Spleen (tissue), 11 donors: ENCODE data around the gene EXD3. TPM values are rescaled to one million over a fixed set of nuclear protein-coding genes. Genes with fewer than 3 reads are reported as not detected.

ENCODE experiments used
- DNase-seq: peaks from one replicate; pipeline ENCODE4 v3.0.0-alpha.2; 2020
- H3K27ac ChIP-seq, 8 donors: fragments of 200-600 bp; sonication (generic) in 7 of 8; 1 replicate in 4 of 8; 2 replicates in 4 of 8; pipeline versions ENCODE4 v1.5.0 to v1.8.0; 2016 to 2021; ENCODE audit warnings: inconsistent platforms in 4 of 8, mild to moderate bottlenecking in 4 of 8, moderate library complexity in 1 of 8
- H3K27me3 ChIP-seq, 7 donors: fragments of 200-600 bp; sonication (generic) in 6 of 7; replicated peaks in 1 of 7; 1 replicate in 4 of 7; 2 replicates in 3 of 7; pipeline versions ENCODE4 v1.5.0 to v1.8.0; 2016 to 2021; ENCODE audit warnings: inconsistent platforms in 3 of 7, mild to moderate bottlenecking in 1 of 7
- H3K36me3 ChIP-seq, 6 donors: fragments of 200-600 bp; sonication (generic) in 5 of 6; 1 replicate in 4 of 6; 2 replicates in 2 of 6; pipeline versions ENCODE4 v1.5.0 to v1.8.0; 2016 to 2021; ENCODE audit warnings: inconsistent platforms in 2 of 6
- H3K4me1 ChIP-seq, 6 donors: fragments of 200-600 bp; sonication (generic) in 5 of 6; 1 replicate in 3 of 6; 2 replicates in 3 of 6; pipeline versions ENCODE4 v1.5.0 to v1.8.0; 2016 to 2021; ENCODE audit warnings: inconsistent platforms in 3 of 6
- H3K4me3 ChIP-seq, 8 donors: fragments of 200-600 bp; sonication (generic) in 7 of 8; 1 replicate in 4 of 8; 2 replicates in 4 of 8; pipeline versions ENCODE4 v1.5.0 to v1.8.0; 2016 to 2021; ENCODE audit warnings: inconsistent platforms in 4 of 8, mild to moderate bottlenecking in 4 of 8, moderate library complexity in 2 of 8
- H3K9me3 ChIP-seq, 8 donors: fragments of 200-600 bp; sonication (generic) in 7 of 8; 1 replicate in 4 of 8; 2 replicates in 4 of 8; pipeline versions ENCODE4 v1.5.0 to v1.8.0; 2016 to 2021; ENCODE audit warnings: inconsistent platforms in 4 of 8
- POLR2A ChIP-seq, 3 donors: fragments of 450-650 bp; IDR thresholded peaks; one replicate each; pipeline ENCODE4 v1.5.1; 2017; ENCODE audit warnings: antibody characterized with exemption in 3 of 3, mild to moderate bottlenecking in 1 of 3
- POLR2AphosphoS5 ChIP-seq, 3 donors: sonication (generic); formaldehyde crosslinking; IDR thresholded peaks; one replicate each; pipeline ENCODE4 v1.5.1; 2017; ENCODE audit warnings: antibody characterized with exemption in 3 of 3
- WGBS, 5 donors: extraction: QIAGEN DNeasy Blood & Tissue Kit in 3 of 5; methylation state at CpG; one replicate each; pipeline versions ENCODE4 v1.1.5 to v1.1.7; 2013 to 2018; 5-methylcytosine and 5-hydroxymethylcytosine counted together
- intact Hi-C: fragments of 100-400 bp; cut with DNase I; formaldehyde crosslinking; loops from one replicate; pipeline ENCODE4 v1.15.0; 2023; ENCODE audit warnings: low total_unique reads
- polyA plus RNA-seq, 3 donors: library from polyadenylated mRNA; stranded (reverse); fragments of 200-250 nt; gene quantifications; one replicate each; pipeline ENCODE4 v1.2.1, GENCODE V29; 2013
- total RNA-seq, 7 donors: library from RNA; depleted of rRNA in 3 of 7; stranded (reverse); fragments of >200 nt in 3 of 7; fragmentation: NEBNext Ultra II Directional in 4 of 7; extraction: Animal tissue kit (Norgen Biotek cat#: 25700) in 4 of 7; gene quantifications; one replicate each; pipeline versions ENCODE4 v1.1.0 to v1.2.1, GENCODE V29; 2016 to 2021
- TF ChIP-seq, protein P1 (sequence below), 11 experiments: fragments of 200-600 bp in 7 of 11; fragments of 450-650 bp in 4 of 11; sonication (generic) in 4 of 11; IDR thresholded peaks in 8 of 11; conservative IDR thresholded peaks in 3 of 11; 1 replicate in 7 of 11; 2 replicates in 4 of 11; pipeline versions ENCODE4 v1.4.0 to v1.8.0; 2016 to 2021; ENCODE audit warnings: antibody characterized with exemption in 11 of 11, inconsistent platforms in 4 of 11, mild to moderate bottlenecking in 1 of 11
- donor health status: healthy with polysubstance abuse.
- donor health status: DM: no; HTN: no; CAD: no; lungs with moderate emphysema.
- donor health status: DM: no; HTN: no; CAD: no.
- donor health status: Bipolar disorder and iron deficiency.
- donor health status: healthy.
- donor health status: DM: no; HTN: no; CAD: no.
- donor health status: DM: yes; HTN: yes; CAD: no.

EXD3 gene
- total and polyA plus RNA-seq, 10 donors, result 14.5 to 62.3 (median 36.3) TPM

DNA sequence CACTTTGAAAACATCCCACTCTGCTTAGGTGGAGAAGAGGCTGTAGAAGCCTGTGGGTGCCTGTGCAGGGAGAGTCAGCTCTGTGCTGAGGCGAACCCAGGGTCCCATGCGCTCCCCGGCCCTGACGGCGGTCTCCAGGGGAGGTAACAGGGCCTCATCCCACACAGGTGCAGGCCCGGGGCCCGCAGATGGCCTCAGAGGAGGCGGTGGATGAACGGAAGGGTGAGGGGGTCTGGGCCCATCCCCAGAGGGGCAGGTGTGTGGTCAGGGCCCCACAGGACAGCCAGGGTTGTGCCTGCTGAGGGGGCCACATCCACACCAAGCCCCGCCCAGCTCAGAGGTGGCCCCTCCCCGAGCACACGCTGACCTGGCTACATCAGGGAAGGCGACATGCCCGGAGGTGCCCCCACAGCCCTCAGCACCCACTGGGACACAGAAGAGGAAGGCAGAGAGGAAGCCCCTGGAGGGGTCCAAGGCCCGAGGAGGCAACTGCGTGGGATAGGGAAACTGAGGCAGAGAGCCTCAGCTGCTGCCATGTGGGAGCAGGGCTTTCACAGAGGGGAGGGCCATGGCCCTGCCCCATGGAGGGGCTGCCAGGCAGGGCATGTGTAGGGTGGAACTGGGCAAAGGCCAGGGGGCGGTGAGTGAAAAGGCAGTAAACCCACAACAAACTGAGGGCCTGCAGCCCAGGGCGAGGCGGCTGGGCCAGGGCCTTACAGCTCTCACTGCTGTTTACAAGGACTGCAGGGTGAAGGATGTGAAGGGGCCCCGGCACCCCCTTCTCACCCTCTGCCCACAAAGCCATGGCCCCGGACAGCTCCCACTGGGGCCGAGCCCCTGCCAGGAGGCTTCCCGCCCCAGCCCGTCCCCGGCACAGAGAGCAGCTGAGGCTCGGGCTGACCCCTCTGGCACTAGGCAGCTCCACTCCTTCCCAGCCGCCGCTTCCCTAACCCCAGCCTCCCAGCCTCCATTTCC lies 29.5 kb downstream of the EXD3 start:
- H3K4me1 ChIP-seq, result peaks cover 0 to 39% (median 19%) of the 10 kb centered on the region in 6 donors
- peaks cover 0 to 61% (median 0%) of the 10 kb centered on the region in 6 donors for H3K36me3 ChIP-seq
- H3K27me3 ChIP-seq, result no peaks in the 10 kb centered on the region
- H3K27ac ChIP-seq, result no peak overlapping the region
- intact Hi-C loops, result no loop called here
- no peak for DNase-seq
- WGBS, 5 donors, result 87 to 96% (median 93%) methylated on average over 24 to 28 of the region's 28 CpGs
- TF ChIP-seq POLR2AphosphoS5 (IDR thresholded peaks at IDR 0.05), result no peak
- TF ChIP-seq, protein P1, sequence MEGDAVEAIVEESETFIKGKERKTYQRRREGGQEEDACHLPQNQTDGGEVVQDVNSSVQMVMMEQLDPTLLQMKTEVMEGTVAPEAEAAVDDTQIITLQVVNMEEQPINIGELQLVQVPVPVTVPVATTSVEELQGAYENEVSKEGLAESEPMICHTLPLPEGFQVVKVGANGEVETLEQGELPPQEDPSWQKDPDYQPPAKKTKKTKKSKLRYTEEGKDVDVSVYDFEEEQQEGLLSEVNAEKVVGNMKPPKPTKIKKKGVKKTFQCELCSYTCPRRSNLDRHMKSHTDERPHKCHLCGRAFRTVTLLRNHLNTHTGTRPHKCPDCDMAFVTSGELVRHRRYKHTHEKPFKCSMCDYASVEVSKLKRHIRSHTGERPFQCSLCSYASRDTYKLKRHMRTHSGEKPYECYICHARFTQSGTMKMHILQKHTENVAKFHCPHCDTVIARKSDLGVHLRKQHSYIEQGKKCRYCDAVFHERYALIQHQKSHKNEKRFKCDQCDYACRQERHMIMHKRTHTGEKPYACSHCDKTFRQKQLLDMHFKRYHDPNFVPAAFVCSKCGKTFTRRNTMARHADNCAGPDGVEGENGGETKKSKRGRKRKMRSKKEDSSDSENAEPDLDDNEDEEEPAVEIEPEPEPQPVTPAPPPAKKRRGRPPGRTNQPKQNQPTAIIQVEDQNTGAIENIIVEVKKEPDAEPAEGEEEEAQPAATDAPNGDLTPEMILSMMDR (IDR thresholded peaks at IDR 0.05 in 8 of 11, conservative IDR thresholded peaks at IDR 0.05 in 3 of 11), result no peak
- no peak for TF ChIP-seq POLR2A (IDR thresholded peaks at IDR 0.05)
- no peak overlapping the region for H3K4me3 ChIP-seq
- no peaks in the 10 kb centered on the region for H3K9me3 ChIP-seq

DNA sequence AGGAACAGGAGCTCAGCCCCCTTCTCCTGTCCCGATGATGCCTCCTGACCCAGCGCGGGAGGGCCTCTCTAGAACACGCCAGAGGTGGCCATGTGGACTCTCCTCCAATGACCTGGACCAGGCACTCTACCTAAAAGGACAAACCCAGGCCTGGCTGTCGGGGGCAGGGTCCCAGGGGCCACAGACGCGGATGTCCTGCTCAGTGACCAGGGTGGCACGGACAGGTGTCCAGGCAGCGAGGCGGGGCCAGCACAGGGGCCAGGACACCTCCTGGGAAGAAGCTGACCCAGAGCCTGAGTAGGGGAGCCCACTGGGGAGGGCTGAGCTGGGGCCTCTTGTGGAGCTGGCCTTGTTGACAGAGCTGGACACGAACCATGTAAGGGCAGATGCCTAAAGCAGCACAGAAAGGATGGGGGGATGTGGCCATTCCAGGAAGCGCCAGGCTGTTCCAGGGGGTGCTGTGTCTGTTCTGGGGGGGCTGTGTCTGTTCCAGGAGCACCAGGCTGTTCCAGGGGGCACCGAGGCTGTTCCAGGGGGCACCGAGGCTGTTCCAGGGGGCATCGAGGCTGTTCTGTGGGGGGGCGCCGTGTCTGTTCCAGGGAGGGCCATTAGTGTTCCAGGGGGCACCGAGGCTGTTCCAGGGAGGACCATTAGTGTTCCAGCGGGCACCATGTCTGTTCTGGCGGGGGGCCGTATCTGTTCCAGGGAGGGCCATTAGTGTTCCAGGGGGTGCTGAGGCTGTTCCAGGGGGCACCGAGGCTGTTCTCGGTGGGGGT lies 30.5 kb downstream of the EXD3 start:
- H3K27me3 ChIP-seq, result no peaks in the 10 kb centered on the region
- H3K27ac ChIP-seq, result peak overlapping the region in 4 of 8 donors; percentile 80 to 89 (median 84)
- H3K9me3 ChIP-seq, result no peaks in the 10 kb centered on the region
- WGBS, 5 donors, result 87 to 98% (median 96%) methylated on average over 9 to 23 of the region's 23 CpGs
- peaks cover 5 to 49% (median 28%) of the 10 kb centered on the region in 6 donors for H3K4me1 ChIP-seq
- H3K36me3 ChIP-seq, result peaks cover 0 to 65% (median 0%) of the 10 kb centered on the region in 6 donors
- H3K4me3 ChIP-seq, result no peak overlapping the region
- TF ChIP-seq POLR2AphosphoS5 (IDR thresholded peaks at IDR 0.05) (no peak), POLR2A (IDR thresholded peaks at IDR 0.05) (no peak)
- TF ChIP-seq, protein P1 (IDR thresholded peaks at IDR 0.05 in 8 of 11, conservative IDR thresholded peaks at IDR 0.05 in 3 of 11), result no peak
- no peak for DNase-seq
- intact Hi-C loops, result no loop called here

DNA sequence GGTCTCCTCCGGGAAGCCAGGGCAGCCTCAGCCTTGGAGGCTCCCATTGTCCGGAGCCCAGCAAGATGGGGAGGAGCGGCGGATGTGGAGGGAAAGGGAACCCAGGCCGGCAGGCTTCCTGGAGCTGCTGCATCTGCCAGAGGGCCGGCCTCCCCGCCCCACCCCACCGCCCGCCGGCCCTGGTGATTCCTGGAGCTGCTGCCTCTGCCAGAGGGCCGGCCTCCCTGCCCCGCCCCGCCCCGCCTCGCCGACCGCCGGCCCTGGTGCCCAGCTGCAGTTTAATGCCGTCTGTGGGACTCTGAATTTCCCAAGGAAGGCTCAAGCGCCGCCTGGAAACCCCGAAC lies 31.6 kb downstream of the EXD3 start:
- Histone ChIP-seq H3K4me3 (no peak overlapping the region), H3K27me3 (no peaks in the 10 kb centered on the region), H3K36me3 (peaks cover 0 to 63% (median 0%) of the 10 kb centered on the region in 6 donors), H3K9me3 (no peaks in the 10 kb centered on the region), H3K4me1 (peaks cover 5 to 60% (median 35%) of the 10 kb centered on the region in 6 donors), H3K27ac (peak overlapping the region; percentile 46 to 89 (median 82))
- peak; percentile 87 for DNase-seq
- TF ChIP-seq, protein P1 (IDR thresholded peaks at IDR 0.05 in 8 of 11, conservative IDR thresholded peaks at IDR 0.05 in 3 of 11), result no peak
- peak in 2 of 3 donors; percentile 71 to 74 for TF ChIP-seq POLR2AphosphoS5 (IDR thresholded peaks at IDR 0.05)
- intact Hi-C loops, result no loop called here
- 69 to 95% (median 78%) methylated on average over 9 to 22 of the region's 22 CpGs for WGBS, 5 donors
